GM21528 (cell line): Measurements from ENCODE around the gene LRRC19.

Source experiments
- ATAC-seq: cut with Tn5 transposase; IDR thresholded peaks from one replicate; pipeline ENCODE4 v1.9.1; 2021; ENCODE audit warnings: mild to moderate bottlenecking, moderate library complexity; ENCODE audit not compliant: unreplicated experiment, low FRiP score

The LRRC19 gene

GRCh38 chr9:27005491-27005890 is at the start of gene LRRC19:
TSS of gene LRRC19 (minus strand) at chr9:27005672. CDS start at chr9:26999694, 5,978 bp downstream.
- ATAC-seq = no peak

- ATAC-seq = no peak
These were observed 49.4 kb upstream of the LRRC19 start for GRCh38 chr9:27054841-27055240.

GRCh38 chr9:27054125-27054524 is 48.7 kb upstream of the LRRC19 start:
- ATAC-seq = no peak

- no peak for ATAC-seq
These were observed 48.0 kb upstream of the LRRC19 start for GRCh38 chr9:27053369-27054022.

- no peak for ATAC-seq
These were observed 41.7 kb upstream of the LRRC19 start for GRCh38 chr9:27047136-27047535.

GRCh38 chr9:27043176-27043575 is 37.7 kb upstream of the LRRC19 start:
- ATAC-seq = no peak

GRCh38 chr9:27042476-27042875 is 37.0 kb upstream of the LRRC19 start:
- ATAC-seq = no peak

- no peak for ATAC-seq
These were observed 36.3 kb upstream of the LRRC19 start for GRCh38 chr9:27041746-27042145.

GRCh38 chr9:27037499-27037898 is 32.0 kb upstream of the LRRC19 start:
- ATAC-seq = no peak

GRCh38 chr9:27033815-27034403 is 28.4 kb upstream of the LRRC19 start:
- peak; percentile 86 for ATAC-seq

GRCh38 chr9:27029186-27029585 is 23.7 kb upstream of the LRRC19 start:
- ATAC-seq = no peak

GRCh38 chr9:27022920-27023319 is 17.4 kb upstream of the LRRC19 start:
- ATAC-seq = no peak

- no peak for ATAC-seq
These were observed 14.1 kb upstream of the LRRC19 start for GRCh38 chr9:27019589-27019988.

- ATAC-seq = no peak
These were observed 1.9 kb downstream of the LRRC19 start for GRCh38 chr9:27003426-27004077.

- no peak for ATAC-seq
These were observed 9.7 kb downstream of the LRRC19 start for GRCh38 chr9:26995810-26996209.

- ATAC-seq = peak; percentile 68
These were observed 22.1 kb downstream of the LRRC19 start for GRCh38 chr9:26983340-26983739.

- ATAC-seq = no peak
These were observed 29.5 kb downstream of the LRRC19 start for GRCh38 chr9:26975728-26976707.

- no peak for ATAC-seq
These were observed 30.5 kb downstream of the LRRC19 start for GRCh38 chr9:26974927-26975326.

GRCh38 chr9:26973989-26974388 is 31.5 kb downstream of the LRRC19 start:
- no peak for ATAC-seq

- ATAC-seq = no peak
These were observed 33.8 kb downstream of the LRRC19 start for GRCh38 chr9:26971721-26972120.

- ATAC-seq = no peak
These were observed 48.6 kb downstream of the LRRC19 start for GRCh38 chr9:26956860-26957233.
